Spleen (tissue), 11 donors: Measurements from ENCODE around the gene DCX. TPM values are rescaled to one million over a fixed set of nuclear protein-coding genes. Genes with fewer than 3 reads are reported as not detected.

Experiments used
- DNase-seq: peaks from one replicate; pipeline ENCODE4 v3.0.0-alpha.2; 2020
- H3K27ac ChIP-seq, 8 donors: fragments of 200-600 bp; sonication (generic) in 7 of 8; 1 replicate in 4 of 8; 2 replicates in 4 of 8; pipeline versions ENCODE4 v1.5.0 to v1.8.0; 2016 to 2021; ENCODE audit warnings: inconsistent platforms in 4 of 8, mild to moderate bottlenecking in 4 of 8, moderate library complexity in 1 of 8
- H3K27me3 ChIP-seq, 7 donors: fragments of 200-600 bp; sonication (generic) in 6 of 7; replicated peaks in 1 of 7; 1 replicate in 4 of 7; 2 replicates in 3 of 7; pipeline versions ENCODE4 v1.5.0 to v1.8.0; 2016 to 2021; ENCODE audit warnings: inconsistent platforms in 3 of 7, mild to moderate bottlenecking in 1 of 7
- H3K36me3 ChIP-seq, 6 donors: fragments of 200-600 bp; sonication (generic) in 5 of 6; 1 replicate in 4 of 6; 2 replicates in 2 of 6; pipeline versions ENCODE4 v1.5.0 to v1.8.0; 2016 to 2021; ENCODE audit warnings: inconsistent platforms in 2 of 6
- H3K4me1 ChIP-seq, 6 donors: fragments of 200-600 bp; sonication (generic) in 5 of 6; 1 replicate in 3 of 6; 2 replicates in 3 of 6; pipeline versions ENCODE4 v1.5.0 to v1.8.0; 2016 to 2021; ENCODE audit warnings: inconsistent platforms in 3 of 6
- H3K4me3 ChIP-seq, 8 donors: fragments of 200-600 bp; sonication (generic) in 7 of 8; 1 replicate in 4 of 8; 2 replicates in 4 of 8; pipeline versions ENCODE4 v1.5.0 to v1.8.0; 2016 to 2021; ENCODE audit warnings: inconsistent platforms in 4 of 8, mild to moderate bottlenecking in 4 of 8, moderate library complexity in 2 of 8
- H3K9me3 ChIP-seq, 8 donors: fragments of 200-600 bp; sonication (generic) in 7 of 8; 1 replicate in 4 of 8; 2 replicates in 4 of 8; pipeline versions ENCODE4 v1.5.0 to v1.8.0; 2016 to 2021; ENCODE audit warnings: inconsistent platforms in 4 of 8
- POLR2A ChIP-seq, 3 donors: fragments of 450-650 bp; IDR thresholded peaks; one replicate each; pipeline ENCODE4 v1.5.1; 2017; ENCODE audit warnings: antibody characterized with exemption in 3 of 3, mild to moderate bottlenecking in 1 of 3
- POLR2AphosphoS5 ChIP-seq, 3 donors: sonication (generic); formaldehyde crosslinking; IDR thresholded peaks; one replicate each; pipeline ENCODE4 v1.5.1; 2017; ENCODE audit warnings: antibody characterized with exemption in 3 of 3
- whole genome bisulfite sequencing, 5 donors: extraction: QIAGEN DNeasy Blood & Tissue Kit in 3 of 5; methylation state at CpG; one replicate each; pipeline versions ENCODE4 v1.1.5 to v1.1.7; 2013 to 2018; 5-methylcytosine and 5-hydroxymethylcytosine counted together
- intact Hi-C: fragments of 100-400 bp; cut with DNase I; formaldehyde crosslinking; loops from one replicate; pipeline ENCODE4 v1.15.0; 2023; ENCODE audit warnings: low total_unique reads
- polyA plus RNA-seq, 3 donors: library from polyadenylated mRNA; stranded (reverse); fragments of 200-250 nt; gene quantifications; one replicate each; pipeline ENCODE4 v1.2.1, GENCODE V29; 2013
- total RNA-seq, 7 donors: library from RNA; depleted of rRNA in 3 of 7; stranded (reverse); fragments of >200 nt in 3 of 7; fragmentation: NEBNext Ultra II Directional in 4 of 7; extraction: Animal tissue kit (Norgen Biotek cat#: 25700) in 4 of 7; gene quantifications; one replicate each; pipeline versions ENCODE4 v1.1.0 to v1.2.1, GENCODE V29; 2016 to 2021
- TF ChIP-seq, protein P1 (sequence below), 11 experiments: fragments of 200-600 bp in 7 of 11; fragments of 450-650 bp in 4 of 11; sonication (generic) in 4 of 11; IDR thresholded peaks in 8 of 11; conservative IDR thresholded peaks in 3 of 11; 1 replicate in 7 of 11; 2 replicates in 4 of 11; pipeline versions ENCODE4 v1.4.0 to v1.8.0; 2016 to 2021; ENCODE audit warnings: antibody characterized with exemption in 11 of 11, inconsistent platforms in 4 of 11, mild to moderate bottlenecking in 1 of 11
- donor health status: healthy with polysubstance abuse.
- donor health status: DM: no; HTN: no; CAD: no; lungs with moderate emphysema.
- donor health status: DM: no; HTN: no; CAD: no.
- donor health status: Bipolar disorder and iron deficiency.
- donor health status: healthy.
- donor health status: DM: no; HTN: no; CAD: no.
- donor health status: DM: yes; HTN: yes; CAD: no.

The DCX gene
- total and polyA plus RNA-seq, 10 donors = 0.02 to 0.06 (median 0.02) TPM; not detected in 7

- 53 to 81% (median 75%) methylated on average over 2 of the region's 2 CpGs for WGBS, 5 donors
- intact Hi-C loops = no loop called here
- TF ChIP-seq, protein P1, sequence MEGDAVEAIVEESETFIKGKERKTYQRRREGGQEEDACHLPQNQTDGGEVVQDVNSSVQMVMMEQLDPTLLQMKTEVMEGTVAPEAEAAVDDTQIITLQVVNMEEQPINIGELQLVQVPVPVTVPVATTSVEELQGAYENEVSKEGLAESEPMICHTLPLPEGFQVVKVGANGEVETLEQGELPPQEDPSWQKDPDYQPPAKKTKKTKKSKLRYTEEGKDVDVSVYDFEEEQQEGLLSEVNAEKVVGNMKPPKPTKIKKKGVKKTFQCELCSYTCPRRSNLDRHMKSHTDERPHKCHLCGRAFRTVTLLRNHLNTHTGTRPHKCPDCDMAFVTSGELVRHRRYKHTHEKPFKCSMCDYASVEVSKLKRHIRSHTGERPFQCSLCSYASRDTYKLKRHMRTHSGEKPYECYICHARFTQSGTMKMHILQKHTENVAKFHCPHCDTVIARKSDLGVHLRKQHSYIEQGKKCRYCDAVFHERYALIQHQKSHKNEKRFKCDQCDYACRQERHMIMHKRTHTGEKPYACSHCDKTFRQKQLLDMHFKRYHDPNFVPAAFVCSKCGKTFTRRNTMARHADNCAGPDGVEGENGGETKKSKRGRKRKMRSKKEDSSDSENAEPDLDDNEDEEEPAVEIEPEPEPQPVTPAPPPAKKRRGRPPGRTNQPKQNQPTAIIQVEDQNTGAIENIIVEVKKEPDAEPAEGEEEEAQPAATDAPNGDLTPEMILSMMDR (IDR thresholded peaks at IDR 0.05 in 8 of 11, conservative IDR thresholded peaks at IDR 0.05 in 3 of 11) = no peak
- TF ChIP-seq POLR2AphosphoS5 (IDR thresholded peaks at IDR 0.05) = no peak
- TF ChIP-seq POLR2A (IDR thresholded peaks at IDR 0.05) = no peak
- H3K9me3 ChIP-seq = no peaks in the 10 kb centered on the region
- H3K36me3 ChIP-seq = no peaks in the 10 kb centered on the region
- H3K4me3 ChIP-seq = no peak overlapping the region
- H3K4me1 ChIP-seq = no peaks in the 10 kb centered on the region
- no peak overlapping the region for H3K27ac ChIP-seq
- H3K27me3 ChIP-seq = peaks cover 0 to 26% (median 0%) of the 10 kb centered on the region in 7 donors
- no peak for DNase-seq
Measured at GRCh38 chrX:111264385-111264784, 147.6 kb downstream of the DCX start.

GRCh38 chrX:111262086-111262485, 149.9 kb downstream of the DCX start:
- Histone ChIP-seq H3K4me3 (no peak overlapping the region), H3K4me1 (no peaks in the 10 kb centered on the region), H3K9me3 (no peaks in the 10 kb centered on the region), H3K27me3 (peaks cover 0 to 13% (median 0%) of the 10 kb centered on the region in 7 donors), H3K36me3 (no peaks in the 10 kb centered on the region), H3K27ac (no peak overlapping the region)
- TF ChIP-seq, protein P1 (IDR thresholded peaks at IDR 0.05 in 8 of 11, conservative IDR thresholded peaks at IDR 0.05 in 3 of 11) = no peak
- no peak for TF ChIP-seq POLR2AphosphoS5 (IDR thresholded peaks at IDR 0.05)
- no peak for TF ChIP-seq POLR2A (IDR thresholded peaks at IDR 0.05)
- intact Hi-C loops = no loop called here
- 48 to 78% (median 65%) methylated on average over 3 of the region's 3 CpGs for WGBS, 5 donors
- no peak for DNase-seq

DNA sequence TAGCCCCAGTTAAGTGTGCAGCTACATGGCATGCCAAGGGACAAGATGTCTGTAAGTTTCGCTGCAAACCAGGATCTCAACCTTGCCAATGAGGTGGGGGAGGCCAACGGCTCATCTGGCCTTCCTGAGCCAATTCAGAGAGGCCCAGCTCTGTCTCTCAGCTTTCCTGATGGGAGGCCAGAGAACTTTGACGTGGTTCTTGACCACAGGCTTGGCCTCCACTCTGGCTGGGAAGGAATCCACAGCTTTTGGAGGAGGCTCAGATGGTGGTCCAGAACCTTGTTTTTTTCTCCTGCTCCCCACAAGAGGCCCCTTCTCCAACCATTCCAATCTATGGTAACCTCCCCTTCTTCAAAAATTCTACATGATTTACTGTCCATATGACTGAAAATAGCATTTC, 151.5 kb downstream of the DCX start:
- no peak for DNase-seq
- peaks cover 0 to 13% (median 0%) of the 10 kb centered on the region in 7 donors for H3K27me3 ChIP-seq
- TF ChIP-seq, protein P1 (IDR thresholded peaks at IDR 0.05 in 8 of 11, conservative IDR thresholded peaks at IDR 0.05 in 3 of 11) = no peak
- TF ChIP-seq POLR2AphosphoS5 (IDR thresholded peaks at IDR 0.05) = no peak
- no peak for TF ChIP-seq POLR2A (IDR thresholded peaks at IDR 0.05)
- no peak overlapping the region for H3K4me3 ChIP-seq
- no peaks in the 10 kb centered on the region for H3K4me1 ChIP-seq
- H3K27ac ChIP-seq = no peak overlapping the region
- WGBS, 5 donors = 49 to 86% (median 65%) methylated on average over 2 to 3 of the region's 3 CpGs
- intact Hi-C loops = no loop called here
- no peaks in the 10 kb centered on the region for H3K36me3 ChIP-seq
- H3K9me3 ChIP-seq = no peaks in the 10 kb centered on the region

DNA sequence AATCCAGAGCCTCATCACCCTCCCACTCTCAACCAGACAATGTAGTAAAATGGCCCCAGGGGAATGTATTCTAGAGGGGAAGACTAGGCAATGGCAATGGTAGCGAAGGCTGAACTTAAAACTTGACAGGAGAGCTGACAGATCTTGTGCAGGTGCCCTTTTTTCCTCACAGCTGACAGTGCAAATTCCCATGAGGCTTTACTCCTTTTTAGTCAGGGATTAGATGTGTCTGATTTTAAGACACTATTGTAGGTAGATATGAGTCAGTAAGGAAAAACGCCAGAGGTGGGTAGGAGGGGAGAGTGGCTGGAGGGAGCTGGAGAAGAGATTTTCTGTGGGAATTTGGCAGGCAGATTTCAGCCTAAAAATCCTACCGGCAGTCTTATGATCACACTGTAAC, 152.4 kb downstream of the DCX start:
- Histone ChIP-seq H3K36me3 (no peaks in the 10 kb centered on the region), H3K9me3 (no peaks in the 10 kb centered on the region), H3K4me3 (no peak overlapping the region), H3K4me1 (no peaks in the 10 kb centered on the region), H3K27me3 (peaks cover 0 to 13% (median 0%) of the 10 kb centered on the region in 7 donors), H3K27ac (no peak overlapping the region)
- TF ChIP-seq, protein P1 (IDR thresholded peaks at IDR 0.05 in 8 of 11, conservative IDR thresholded peaks at IDR 0.05 in 3 of 11) = no peak
- TF ChIP-seq POLR2AphosphoS5 (IDR thresholded peaks at IDR 0.05) (no peak), POLR2A (IDR thresholded peaks at IDR 0.05) (no peak)
- DNase-seq = no peak
- WGBS, 5 donors = 56 to 84% (median 75%) methylated on average over 3 of the region's 3 CpGs
- intact Hi-C loops = no loop called here
